Measurements from ENCODE around the gene EEFSEC. TPM values are rescaled to one million over a fixed set of nuclear protein-coding genes. Genes with fewer than 3 reads are reported as not detected.

EEFSEC gene
- total and polyA plus RNA-seq, 2 of the 8 experiments (the other 6 are each of a cell fraction or from before 2014, with no cell fraction given) = 13.1 to 19.8 TPM

DNA sequence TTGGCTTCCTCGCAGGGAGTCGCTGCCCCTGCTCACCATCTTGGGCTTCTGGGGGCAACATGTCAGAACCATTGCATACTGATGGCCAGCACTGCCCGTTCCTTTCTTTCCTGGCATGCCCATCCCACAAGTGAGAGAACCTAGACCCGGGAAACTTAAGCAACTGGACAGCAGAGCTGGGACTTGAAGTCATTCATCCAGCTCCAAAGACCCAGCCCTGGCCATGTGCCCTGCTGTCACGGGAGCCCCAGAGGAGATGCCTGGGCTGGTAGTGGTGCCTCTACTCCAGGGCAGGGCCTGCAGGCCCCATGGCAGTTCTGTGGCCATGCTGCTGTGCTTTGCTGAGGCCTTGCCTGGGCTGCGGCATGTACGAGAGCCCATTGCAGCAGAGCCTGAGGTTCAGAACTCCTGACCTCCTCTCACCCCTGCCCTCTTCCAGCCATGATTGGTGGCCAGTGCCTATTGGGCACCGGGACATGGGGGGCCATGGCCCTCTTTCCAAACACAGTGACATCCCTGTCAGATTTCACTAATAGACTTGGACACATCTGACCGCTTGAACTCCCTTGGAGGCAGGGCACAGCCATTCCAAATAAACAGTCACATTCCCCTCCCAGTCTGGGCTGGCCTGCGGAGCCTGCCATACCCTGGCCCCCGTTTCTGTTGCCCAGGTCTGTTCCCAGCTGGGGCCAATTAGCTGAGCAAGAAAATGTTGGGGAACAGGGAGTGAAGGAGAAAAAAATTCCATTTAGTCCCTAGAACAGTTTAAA lies 115.9 kb downstream of the EEFSEC start:
- no peak overlapping the region for H3K4me3 ChIP-seq (ENCODE audit: extremely low read depth in 1 of 4, insufficient read depth in 2 of 4, low read depth in 3 of 4, low read length in 4 of 4)
- H2BK20ac ChIP-seq (ENCODE audit: low read length) = no peak overlapping the region
- H3K23me2 ChIP-seq (ENCODE audit: low read depth, low read length) = no peaks in the 10 kb centered on the region
- peaks cover 6 to 13% (median 9%) of the 10 kb centered on the region in 4 experiments for H3K4me1 ChIP-seq (replicated peaks in 1 of 4; ENCODE audit: control insufficient read depth in 3 of 4, insufficient read depth in 4 of 4, low read length in 3 of 4)
- H3K79me1 ChIP-seq (ENCODE audit: low read depth, low read length) = no peaks in the 10 kb centered on the region
- no peak overlapping the region for H3K14ac ChIP-seq (ENCODE audit: insufficient read length)
- no peak overlapping the region for H4K91ac ChIP-seq (replicated peaks; ENCODE audit: insufficient read length, low read length)
- H3K4me2 ChIP-seq (ENCODE audit: insufficient read depth in 1 of 2, low read depth in 2 of 2, low read length in 2 of 2) = no peak overlapping the region
- no peak overlapping the region for H3K56ac ChIP-seq (replicated peaks; ENCODE audit: insufficient read length, low read depth, low read length)
- H4K5ac ChIP-seq (ENCODE audit: insufficient read length, low read depth, low read length) = no peak overlapping the region
- FAIRE-seq (no peak), DNase-seq (ENCODE audit: low read depth in 1 of 2, low spot score in 2 of 2) (peak in 1 of 2 experiments; percentile 34)
- H3K79me2 ChIP-seq (ENCODE audit: control insufficient read depth in 1 of 2, insufficient read depth in 2 of 2, low read length in 2 of 2) = no peaks in the 10 kb centered on the region
- ChIA-PET CTCF (ENCODE audit: partially characterized antibody) (interaction anchor here (0.5 to 6.1 kb wide), 10 partner anchors 9 to 426 kb away, joined by 3 to 48 read pairs (median 13); no protein-coding TSS in a partner anchor), POLR2A (ENCODE audit: partially characterized antibody) (interaction anchor here (0.8 kb wide), 2 partner anchors 17 to 24 kb away, joined by 3 read pairs; no protein-coding TSS in a partner anchor)
- peak overlapping the region; percentile 46; the same call in 1 of the 2 replicates for H2AK5ac ChIP-seq (ENCODE audit: low read depth, low read length)
- no peak overlapping the region for H3K27ac ChIP-seq (ENCODE audit: low read depth, low read length)
- no peaks in the 10 kb centered on the region for H3K27me3 ChIP-seq (replicated peaks in 1 of 4; ENCODE audit: control insufficient read depth in 3 of 4, extremely low read depth in 1 of 4, insufficient read depth in 3 of 4, low read length in 3 of 4)
- H4K20me1 ChIP-seq (replicated peaks in 1 of 2; ENCODE audit: control insufficient read depth in 1 of 2, insufficient read depth in 2 of 2, low read length in 2 of 2) = no peaks in the 10 kb centered on the region
- H3K9me3 ChIP-seq (ENCODE audit: insufficient read depth in 2 of 2, low read depth in 1 of 2, low read length in 1 of 2) = no peaks in the 10 kb centered on the region
- no peak overlapping the region for H3K23ac ChIP-seq (ENCODE audit: insufficient read length)
- H2AFZ ChIP-seq (ENCODE audit: low read length) = no peak overlapping the region
- 93% methylated on average over 9 of the region's 11 CpGs; no CpG with 5 or more reads in 1 of the 2 experiments for WGBS, 2 experiments (ENCODE audit: extremely low coverage in 1 of 2, insufficient coverage in 1 of 2, insufficient read length in 1 of 2, insufficient replicate concordance in 2 of 2, low coverage in 1 of 2, low lambda C conversion rate in 2 of 2, missing lambda C conversion rate in 1 of 2)
- H2BK120ac ChIP-seq (replicated peaks; ENCODE audit: low read depth, low read length) = no peak overlapping the region
- no peak overlapping the region for H3K4ac ChIP-seq (replicated peaks; ENCODE audit: insufficient read length, low read depth, low read length)
- H2BK5ac ChIP-seq (ENCODE audit: low read depth, low read length) = no peak overlapping the region
- H4K8ac ChIP-seq (ENCODE audit: extremely low read depth, insufficient read depth, low read length) = peak overlapping the region; percentile 20; the same call in 1 of the 2 replicates
- no peak overlapping the region for H2BK15ac ChIP-seq (ENCODE audit: low read length)
- no peaks in the 10 kb centered on the region for H3K36me3 ChIP-seq (ENCODE audit: control insufficient read depth in 2 of 4, insufficient read depth in 4 of 4, low read length in 3 of 4)
- no peak overlapping the region for H3K9ac ChIP-seq (replicated peaks in 1 of 4; ENCODE audit: extremely low read depth in 1 of 4, low read depth in 3 of 4, low read length in 3 of 4)
- H2BK12ac ChIP-seq (ENCODE audit: low read depth, low read length) = peak overlapping the region; percentile 51; the same call in 1 of the 2 replicates
- H3K18ac ChIP-seq (ENCODE audit: extremely low read depth, low read length) = no peak overlapping the region
- TF ChIP-seq SRF (IDR thresholded peaks at IDR 0.05; ENCODE audit: low read depth, low read length) (no peak), NANOG (IDR thresholded peaks at IDR 0.05; ENCODE audit: insufficient read depth, low read depth, low read length, poor library complexity, severe bottlenecking) (no peak), CTBP2 (IDR thresholded peaks at IDR 0.05; ENCODE audit: borderline replicate concordance, insufficient read depth, insufficient read length, low read length) (no peak), CREB1 (IDR thresholded peaks at IDR 0.05) (no peak), SIX5 (IDR thresholded peaks at IDR 0.05; ENCODE audit: low read depth, low read length) (no peak), HDAC6 (IDR thresholded peaks at IDR 0.05; ENCODE audit: low read depth, low read length) (no peak), TCF12 (IDR thresholded peaks at IDR 0.05; ENCODE audit: low read depth, low read length) (no peak), SP1 (IDR thresholded peaks at IDR 0.05; ENCODE audit: low read depth, low read length) (no peak), BACH1 (IDR thresholded peaks at IDR 0.05; ENCODE audit: low read length) (no peak), CEBPB (IDR thresholded peaks at IDR 0.05; ENCODE audit: low read depth, low read length) (no peak), EP300 (IDR thresholded peaks at IDR 0.05; ENCODE audit: borderline replicate concordance in 1 of 2, low read depth in 2 of 2, low read length in 2 of 2) (no peak), RNF2 (IDR thresholded peaks at IDR 0.05; ENCODE audit: borderline replicate concordance, low read depth, low read length, missing control alignments, poor library complexity, severe bottlenecking) (no peak), JUN (IDR thresholded peaks at IDR 0.05; ENCODE audit: low read depth, low read length) (no peak)
